Heart right ventricle (tissue), 16 donors: ENCODE results near the gene CEP20. TPM values are rescaled to one million over a fixed set of nuclear protein-coding genes. Genes with fewer than 3 reads are reported as not detected.
"Not testable (repeated sequence)": the region's sequence is repeated elsewhere in the genome, so short reads cannot be mapped to it uniquely, and the experiment has no call there.

Source experiments
- ATAC-seq, 8 donors: fragments of 200-7000 bp; cut with Tn5 transposase; one replicate each; pipeline ENCODE4 v1.9.1; 2020; ENCODE audit warnings: mild to moderate bottlenecking in 8 of 8, moderate library complexity in 8 of 8, moderate number of reproducible peaks in 1 of 8
- DNase-seq, 2 donors: peaks; one replicate each; pipeline ENCODE4 v3.0.0-alpha.2; 2020
- H3K27ac ChIP-seq, 10 donors: fragments of 200-600 bp; sonication (generic) in 2 of 10; one replicate each; pipeline versions ENCODE4 v1.5.0 to v1.8.0; 2020 to 2022; ENCODE audit warnings: mild to moderate bottlenecking in 3 of 10
- H3K27me3 ChIP-seq, 7 donors: fragments of 200-600 bp; one replicate each; pipeline ENCODE4 v1.8.0; 2021 to 2022; ENCODE audit warnings: mild to moderate bottlenecking in 2 of 7
- H3K36me3 ChIP-seq, 9 donors: fragments of 200-600 bp; sonication (generic) in 1 of 9; one replicate each; pipeline versions ENCODE4 v1.5.0 to v1.8.0; 2020 to 2022; ENCODE audit warnings: mild to moderate bottlenecking in 2 of 9
- H3K4me1 ChIP-seq, 9 donors: fragments of 200-600 bp; sonication (generic) in 1 of 9; one replicate each; pipeline versions ENCODE4 v1.5.0 to v1.8.0; 2020 to 2022; ENCODE audit warnings: mild to moderate bottlenecking in 4 of 9
- H3K4me3 ChIP-seq, 10 donors: fragments of 200-600 bp; sonication (generic) in 2 of 10; one replicate each; pipeline versions ENCODE4 v1.5.0 to v1.8.0; 2020 to 2022; ENCODE audit warnings: mild to moderate bottlenecking in 7 of 10, moderate library complexity in 2 of 10
- H3K9me3 ChIP-seq, 11 donors: fragments of 200-600 bp in 10 of 11; sonication (generic) in 2 of 11; one replicate each; pipeline versions ENCODE4 v1.5.0 to v1.8.0; 2013 to 2022; ENCODE audit warnings: mild to moderate bottlenecking in 2 of 11, control low read depth in 1 of 11, moderate library complexity in 1 of 11
- CTCF ChIP-seq, 9 donors: fragments of 200-600 bp; sonication (generic) in 2 of 9; IDR thresholded peaks; one replicate each; pipeline versions ENCODE4 v1.5.0 to v1.8.0; 2021 to 2022; ENCODE audit warnings: antibody characterized with exemption in 9 of 9, mild to moderate bottlenecking in 5 of 9, moderate library complexity in 1 of 9
- WGBS, 2 donors: extraction: QIAGEN DNeasy Blood & Tissue Kit; methylation state at CpG; one replicate each; pipeline ENCODE4 v1.1.7; 2013; ENCODE audit warnings: inconsistent platforms in 1 of 2; 5-methylcytosine and 5-hydroxymethylcytosine counted together
- intact Hi-C, 10 donors: fragments of 100-400 bp; cut with DNase I; formaldehyde crosslinking; loops; one replicate each; pipeline versions ENCODE4 v1.11.1 to v1.14.2; 2022
- polyA plus RNA-seq, 2 donors: library from polyadenylated mRNA; stranded (reverse); fragments of 200-250 nt; gene quantifications; one replicate each; pipeline ENCODE4 v1.2.3, GENCODE V29; 2013
- total RNA-seq, 10 donors: library from RNA; stranded (reverse); fragmentation: NEBNext Ultra II Directional in 3 of 10; extraction: Animal tissue kit (Norgen Biotek cat#: 25700) in 3 of 10; gene quantifications; one replicate each; pipeline versions ENCODE4 v1.2.1 to v1.2.4, GENCODE V29; 2021 to 2023
- donor health status: Arrhythmogenic right ventricular cardiomyopathy.
- donor health status: ischemic (EF 13 %, LVEDD 7.1; RV severe dilation, severe dysfunction).
- donor health status: healthy with polysubstance abuse.
- donor health status: DM: no; HTN: yes; CAD: no.
- donor health status: DM: no; HTN: no; CAD: no.
- donor health status: ischemic (EF 25% LVEDD 6.9; RV normal size, moderate dysfunction).
- donor health status: ischemic (EF 25% LVEDD 5.7; RV mildly dilated, moderate dysfunction).
- donor health status: healthy.
- donor health status: DM: yes; HTN: yes; CAD: no.
- donor health status: Ischemic cardiomyopathy.
- donor health status: ischemic (EF 35%, LVEDD 5.7; RV mildly dilated, moderate dysfunction).
- donor health status: nonischemic (EF 11% LVEDD 7.7; RV severe dilation, severe dysfunction).
- donor health status: DM: yes; HTN: yes; CAD: no.
- donor health status: PGD.
- donor health status: ischemic (EF 29% LVEDD 5.4; RV normal size, mild dysfunction).
- donor health status: nonischemic (EF 23%, LVEDD 6.1; RV moderate dilation, normal function).

CEP20 gene
- total and polyA plus RNA-seq, 12 donors, result 14.8 to 42.6 (median 32.1) TPM

DNA sequence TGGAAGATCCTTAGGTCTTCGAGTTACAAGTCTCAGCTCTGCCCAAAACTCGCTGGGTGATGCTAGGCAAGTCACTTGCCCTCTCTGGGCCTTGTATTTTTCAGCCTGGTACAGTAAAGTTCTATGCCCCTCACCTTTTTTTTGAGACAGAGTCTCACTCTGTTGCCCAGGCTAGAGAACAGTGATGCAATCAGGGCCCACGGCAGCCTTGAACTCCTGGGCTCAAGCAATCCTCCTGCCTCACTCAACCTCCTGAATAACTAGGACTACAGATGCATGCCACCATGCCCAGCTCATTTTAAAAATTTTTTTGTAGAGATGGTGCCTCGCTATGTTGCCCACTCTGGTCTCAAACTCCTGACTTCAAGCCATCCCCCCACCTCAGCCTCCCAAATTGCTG lies 35.4 kb downstream of the CEP20 start:
- peak overlapping the region in 1 of 10 donors; percentile 53 for H3K4me3 ChIP-seq
- H3K4me1 ChIP-seq, result peaks cover 0 to 16% (median 13%) of the 10 kb centered on the region in 9 donors
- WGBS, 2 donors, result 81 to 84% methylated on average over 4 of the region's 4 CpGs
- no peaks in the 10 kb centered on the region for H3K9me3 ChIP-seq
- DNase-seq (no peak), ATAC-seq (no peak)
- no peaks in the 10 kb centered on the region for H3K36me3 ChIP-seq
- intact Hi-C loops, result no loop called here
- H3K27me3 ChIP-seq, result peaks cover 0 to 45% (median 28%) of the 10 kb centered on the region in 7 donors
- no peak for TF ChIP-seq CTCF (IDR thresholded peaks at IDR 0.05)
- no peak overlapping the region for H3K27ac ChIP-seq

- ATAC-seq, H3K27ac ChIP-seq, H3K36me3 ChIP-seq, H3K4me3 ChIP-seq, intact Hi-C loops, H3K9me3 ChIP-seq, DNase-seq, H3K4me1 ChIP-seq: not testable (repeated sequence)
- peaks cover 0 to 42% (median 5%) of the 10 kb centered on the region in 7 donors for H3K27me3 ChIP-seq
- 89 to 93% methylated on average over 6 of the region's 6 CpGs for WGBS, 2 donors
Observed at GRCh38 chr16:15850555-15850954, 37.8 kb downstream of the CEP20 start.

GRCh38 chr16:15849209-15849981 lies 39.0 kb downstream of the CEP20 start:
- Histone ChIP-seq H3K27me3 (peaks cover 0 to 34% (median 0%) of the 10 kb centered on the region in 7 donors), H3K9me3 (no peaks in the 10 kb centered on the region), H3K27ac (no peak overlapping the region), H3K36me3 (no peaks in the 10 kb centered on the region), H3K4me3 (no peak overlapping the region), H3K4me1 (no peaks in the 10 kb centered on the region)
- DNase-seq (no peak), ATAC-seq (no peak)
- 87 to 90% methylated on average over 12 of the region's 12 CpGs for WGBS, 2 donors
- TF ChIP-seq CTCF (IDR thresholded peaks at IDR 0.05), result no peak
- intact Hi-C loops, result no loop called here

- TF ChIP-seq CTCF (IDR thresholded peaks at IDR 0.05), result no peak
- WGBS, 2 donors, result 68 to 71% methylated on average over 9 of the region's 9 CpGs
- ATAC-seq, result no peak
- Histone ChIP-seq H3K4me1 (no peaks in the 10 kb centered on the region), H3K9me3 (no peaks in the 10 kb centered on the region), H3K36me3 (no peaks in the 10 kb centered on the region), H3K27me3 (peaks cover 0 to 38% (median 0%) of the 10 kb centered on the region in 7 donors), H3K4me3 (no peak overlapping the region), H3K27ac (no peak overlapping the region)
- no peak for DNase-seq
- intact Hi-C loops, result no loop called here
Observed at GRCh38 chr16:15847611-15848175, 40.7 kb downstream of the CEP20 start.

DNA sequence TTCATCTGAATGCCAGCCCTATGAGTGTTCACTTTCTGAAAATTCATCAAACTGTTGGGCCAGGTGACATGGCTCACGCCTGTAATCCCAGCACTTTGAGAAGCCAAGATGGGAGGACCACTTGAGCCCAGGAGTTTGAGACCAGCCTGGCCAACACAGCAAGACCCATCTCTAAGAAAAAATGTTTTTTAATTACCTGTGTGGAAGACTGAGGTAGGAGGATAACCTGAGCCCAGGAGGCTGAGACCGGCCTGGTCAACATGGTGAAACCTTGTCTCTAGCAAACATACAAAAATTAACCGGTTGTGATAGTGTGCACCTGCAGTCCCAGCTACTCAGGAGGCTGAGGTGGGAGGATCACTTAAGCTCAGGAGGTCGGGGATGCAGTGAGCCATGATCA lies 41.9 kb downstream of the CEP20 start:
- TF ChIP-seq CTCF (IDR thresholded peaks at IDR 0.05), result no peak
- H3K36me3 ChIP-seq, result no peaks in the 10 kb centered on the region
- H3K27ac ChIP-seq, result no peak overlapping the region
- ATAC-seq, result no peak
- no peak for DNase-seq
- no peak overlapping the region for H3K4me3 ChIP-seq
- peaks cover 0 to 44% (median 0%) of the 10 kb centered on the region in 7 donors for H3K27me3 ChIP-seq
- intact Hi-C loops, result no loop called here
- 75 to 83% methylated on average over 4 of the region's 4 CpGs for WGBS, 2 donors
- H3K4me1 ChIP-seq, result no peaks in the 10 kb centered on the region
- no peaks in the 10 kb centered on the region for H3K9me3 ChIP-seq
